Measurements from ENCODE around the gene MCTP1.

The MCTP1 gene

DNA sequence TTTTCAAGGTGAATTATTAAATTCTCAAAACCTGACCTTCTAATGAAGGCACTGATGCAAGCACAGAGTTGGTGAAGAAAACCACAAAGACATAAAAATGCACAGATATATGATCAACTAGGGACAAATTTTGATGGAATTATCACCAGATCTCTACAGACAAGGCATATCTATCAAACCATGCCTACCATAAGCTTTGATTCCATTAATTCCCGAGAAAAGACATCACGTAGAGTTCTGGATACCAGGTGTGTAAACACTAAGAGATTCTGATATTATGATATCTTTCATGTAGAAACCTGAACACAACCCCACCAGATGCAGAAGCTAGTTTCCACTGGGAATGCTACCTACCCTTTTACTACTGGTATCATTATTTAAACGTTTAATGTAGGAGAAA, 525.9 kb downstream of the MCTP1 start:
- no peak for DNase-seq (ENCODE audit: low spot score)

GRCh38 chr5:94754824-94755223, 530.1 kb downstream of the MCTP1 start:
- DNase-seq (ENCODE audit: low spot score), result no peak

- no peak for DNase-seq (ENCODE audit: low spot score)
Measured at GRCh38 chr5:94751460-94751859, 533.4 kb downstream of the MCTP1 start.

GRCh38 chr5:94750681-94751080, 534.2 kb downstream of the MCTP1 start:
- DNase-seq (ENCODE audit: low spot score), result no peak

GRCh38 chr5:94749042-94749441, 535.9 kb downstream of the MCTP1 start:
- DNase-seq (ENCODE audit: low spot score), result no peak

DNA sequence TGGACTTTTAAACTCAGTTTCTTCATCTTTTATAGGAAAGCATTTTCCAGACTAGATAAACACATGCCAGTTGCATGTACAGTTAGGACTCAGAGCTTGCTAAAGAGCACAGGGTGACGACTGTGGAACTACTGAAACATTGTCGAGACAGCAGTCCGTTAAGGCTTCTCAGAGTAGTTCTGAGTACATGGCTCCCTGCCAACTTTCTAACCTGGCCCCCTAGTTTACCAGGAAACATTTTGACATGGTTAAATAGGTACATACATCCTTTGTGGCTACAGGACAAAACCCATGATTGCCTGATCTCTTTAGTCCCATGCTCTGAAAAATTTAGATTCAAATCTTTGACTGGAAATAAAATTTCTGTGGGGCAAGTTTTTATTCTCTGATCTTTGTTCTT, 536.7 kb downstream of the MCTP1 start:
- no peak for DNase-seq (ENCODE audit: low spot score)

DNA sequence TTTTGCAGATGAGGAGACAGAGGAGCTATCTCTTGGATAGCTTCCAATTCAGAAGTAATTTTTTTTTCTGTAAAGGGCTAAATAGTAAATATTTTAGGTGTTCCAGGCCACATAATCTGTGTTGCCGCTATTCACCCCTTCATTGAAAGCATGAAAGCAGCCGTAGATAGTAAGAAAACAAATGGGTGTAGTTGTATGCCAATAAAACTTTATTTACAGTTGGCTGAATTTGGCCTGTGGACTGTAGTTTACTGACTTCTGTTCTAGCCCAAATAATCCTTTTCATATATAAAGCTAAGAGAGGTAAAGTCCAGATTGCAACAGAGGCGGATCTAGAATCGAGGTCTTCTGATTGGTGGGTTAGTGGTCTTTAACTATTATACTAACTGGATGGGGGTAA, 537.5 kb downstream of the MCTP1 start:
- DNase-seq (ENCODE audit: low spot score), result no peak

DNA sequence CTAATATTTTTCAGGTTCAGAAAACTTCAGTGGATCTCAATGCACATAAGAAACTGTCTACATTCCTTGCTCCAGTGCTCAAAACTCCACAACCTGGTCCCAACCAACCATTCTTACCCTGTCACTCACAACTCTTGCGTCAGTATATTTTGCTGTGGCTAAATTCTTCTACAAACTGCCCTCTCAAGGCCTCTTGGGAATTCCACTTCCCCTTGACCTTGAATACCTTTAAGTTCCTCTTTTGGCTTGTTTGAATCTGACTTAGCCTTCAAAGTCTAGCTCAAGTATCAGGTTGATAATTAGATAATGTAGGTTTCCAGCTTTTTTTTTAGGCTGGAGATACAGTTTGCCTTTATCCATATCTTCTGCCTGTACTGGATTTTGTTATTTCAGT, 538.2 kb downstream of the MCTP1 start:
- DNase-seq (ENCODE audit: low spot score), result no peak

- DNase-seq (ENCODE audit: low spot score), result no peak
Measured at GRCh38 chr5:94745786-94746730, 538.8 kb downstream of the MCTP1 start.

- DNase-seq (ENCODE audit: low spot score), result no peak
Measured at GRCh38 chr5:94744906-94745305, 540.0 kb downstream of the MCTP1 start.

DNA sequence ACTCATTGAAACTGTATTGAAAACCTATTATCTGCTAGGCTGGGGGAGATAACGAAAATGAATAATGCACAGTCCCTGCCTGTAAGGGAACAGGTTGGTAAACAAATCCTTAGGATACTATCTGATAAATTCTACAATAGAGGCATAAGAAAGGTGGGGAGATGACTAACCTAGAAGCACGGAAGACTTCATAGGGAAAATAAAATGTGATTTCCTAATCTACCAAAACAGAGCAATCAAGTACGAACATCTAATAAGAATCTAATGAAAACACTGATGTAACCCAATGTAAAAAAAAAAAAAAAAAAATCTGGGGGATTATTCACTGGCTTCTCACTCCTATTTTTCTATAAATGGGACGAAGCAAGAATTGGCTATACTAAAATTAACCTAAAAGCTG, 542.0 kb downstream of the MCTP1 start:
- no peak for DNase-seq (ENCODE audit: low spot score)

GRCh38 chr5:94740286-94740685, 544.6 kb downstream of the MCTP1 start:
- DNase-seq (ENCODE audit: low spot score), result no peak

GRCh38 chr5:94736498-94736897, 548.4 kb downstream of the MCTP1 start:
- no peak for DNase-seq (ENCODE audit: low spot score)

GRCh38 chr5:94731471-94731870, 553.4 kb downstream of the MCTP1 start:
- DNase-seq (ENCODE audit: low spot score), result no peak

- no peak for DNase-seq (ENCODE audit: low spot score)
Measured at GRCh38 chr5:94725142-94725541, 559.8 kb downstream of the MCTP1 start.

DNA sequence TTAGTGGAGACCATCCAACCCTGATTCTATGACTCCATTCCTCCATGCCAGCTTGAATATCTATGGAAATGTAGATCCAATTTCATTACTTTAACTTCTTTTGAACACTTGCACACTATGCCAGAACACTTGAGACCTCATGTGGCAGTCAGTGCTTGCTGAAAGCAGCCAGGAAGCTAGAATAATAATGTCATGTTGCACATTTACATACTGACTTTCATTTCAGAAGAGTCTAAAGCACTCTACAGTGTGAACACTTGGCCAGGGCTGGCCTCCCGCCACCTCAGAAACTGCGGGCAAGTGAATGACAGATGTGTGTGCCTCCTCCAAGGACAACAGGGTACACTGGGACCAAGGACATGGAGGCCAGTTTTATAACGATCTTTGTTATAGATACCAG, 569.1 kb downstream of the MCTP1 start:
- DNase-seq (ENCODE audit: low spot score), result no peak

DNA sequence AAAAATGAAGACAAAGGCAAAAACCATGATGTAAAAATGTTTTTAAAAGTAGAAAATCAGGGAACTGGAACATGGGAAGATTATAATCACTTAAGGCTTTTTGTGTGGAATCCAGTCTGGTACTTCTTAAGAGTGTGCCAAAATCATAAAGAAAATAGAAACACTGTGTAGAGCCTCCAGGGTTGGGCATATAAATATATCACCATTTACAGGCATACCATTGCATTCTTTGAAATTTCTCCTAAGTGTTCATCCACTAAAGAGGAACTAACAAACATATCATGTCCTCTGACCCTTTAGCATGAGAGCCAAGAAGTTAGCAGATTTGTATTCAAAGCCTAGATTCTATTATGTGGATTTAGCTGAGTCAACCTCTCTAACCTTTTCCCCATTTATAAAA, 573.1 kb downstream of the MCTP1 start:
- DNase-seq (ENCODE audit: low spot score), result no peak

DNA sequence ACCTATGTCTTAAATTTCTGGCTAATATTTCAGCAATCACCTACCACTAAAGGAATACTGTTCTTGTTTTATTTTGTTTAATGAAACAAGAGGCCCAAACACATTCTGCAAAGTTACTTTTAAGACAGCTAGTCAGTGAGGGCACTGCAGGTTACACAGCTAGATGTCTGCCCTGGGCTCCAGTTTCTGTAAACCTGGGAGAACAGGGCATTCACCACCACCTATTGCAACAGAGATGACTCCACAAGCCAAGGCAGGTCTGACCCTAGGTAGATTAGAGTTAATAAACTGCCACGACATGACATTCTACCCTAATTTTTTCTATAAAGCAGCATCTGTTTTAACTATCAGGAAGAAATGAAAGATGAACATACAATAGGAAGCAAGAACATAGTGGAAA, 575.6 kb downstream of the MCTP1 start:
- no peak for DNase-seq (ENCODE audit: low spot score)

- DNase-seq (ENCODE audit: low spot score), result no peak
Measured at GRCh38 chr5:94707359-94707758, 577.5 kb downstream of the MCTP1 start.

GRCh38 chr5:94705427-94705826, 579.5 kb downstream of the MCTP1 start:
- no peak for DNase-seq (ENCODE audit: low spot score)

- no peak for DNase-seq (ENCODE audit: low spot score)
Measured at GRCh38 chr5:94702729-94703128, 582.2 kb downstream of the MCTP1 start.

GRCh38 chr5:94700592-94700991, 584.3 kb downstream of the MCTP1 start:
- DNase-seq (ENCODE audit: low spot score), result no peak

DNA sequence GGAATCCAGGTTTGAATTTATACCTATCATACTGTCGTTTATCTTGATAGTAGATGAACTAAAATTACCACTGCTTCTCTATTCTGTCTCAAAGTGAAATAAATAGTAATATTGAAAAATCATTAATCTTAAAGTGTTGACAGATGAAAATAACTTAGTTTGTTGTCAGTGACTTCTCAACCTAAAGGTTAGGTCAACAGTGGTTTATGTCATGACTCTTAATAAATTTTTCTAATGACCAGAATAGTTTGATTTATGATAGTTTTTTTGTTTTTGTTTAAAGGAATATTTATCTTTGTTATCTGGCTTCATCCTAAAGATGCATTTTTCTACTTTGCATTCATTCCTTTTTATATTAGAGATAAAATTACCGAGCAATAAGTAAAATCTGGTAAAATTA, 585.3 kb downstream of the MCTP1 start:
- no peak for DNase-seq (ENCODE audit: low spot score)

GRCh38 chr5:94698197-94698596, 586.7 kb downstream of the MCTP1 start:
- DNase-seq (ENCODE audit: low spot score), result no peak

Measured in ecto neural progenitor cell (in vitro differentiated cells).